ENCODE measurements around the gene KDM4C. TPM values are rescaled to one million over a fixed set of nuclear protein-coding genes. Genes with fewer than 3 reads are reported as not detected.
A peak's percentile ranks its signal among the peaks of the same experiment; 100 is the strongest.

Gene KDM4C
- 6.4 TPM for polyA plus RNA-seq (2013, experiment 1 of 2)
- 6.7 TPM for polyA plus RNA-seq (2013, experiment 2 of 2)

DNA sequence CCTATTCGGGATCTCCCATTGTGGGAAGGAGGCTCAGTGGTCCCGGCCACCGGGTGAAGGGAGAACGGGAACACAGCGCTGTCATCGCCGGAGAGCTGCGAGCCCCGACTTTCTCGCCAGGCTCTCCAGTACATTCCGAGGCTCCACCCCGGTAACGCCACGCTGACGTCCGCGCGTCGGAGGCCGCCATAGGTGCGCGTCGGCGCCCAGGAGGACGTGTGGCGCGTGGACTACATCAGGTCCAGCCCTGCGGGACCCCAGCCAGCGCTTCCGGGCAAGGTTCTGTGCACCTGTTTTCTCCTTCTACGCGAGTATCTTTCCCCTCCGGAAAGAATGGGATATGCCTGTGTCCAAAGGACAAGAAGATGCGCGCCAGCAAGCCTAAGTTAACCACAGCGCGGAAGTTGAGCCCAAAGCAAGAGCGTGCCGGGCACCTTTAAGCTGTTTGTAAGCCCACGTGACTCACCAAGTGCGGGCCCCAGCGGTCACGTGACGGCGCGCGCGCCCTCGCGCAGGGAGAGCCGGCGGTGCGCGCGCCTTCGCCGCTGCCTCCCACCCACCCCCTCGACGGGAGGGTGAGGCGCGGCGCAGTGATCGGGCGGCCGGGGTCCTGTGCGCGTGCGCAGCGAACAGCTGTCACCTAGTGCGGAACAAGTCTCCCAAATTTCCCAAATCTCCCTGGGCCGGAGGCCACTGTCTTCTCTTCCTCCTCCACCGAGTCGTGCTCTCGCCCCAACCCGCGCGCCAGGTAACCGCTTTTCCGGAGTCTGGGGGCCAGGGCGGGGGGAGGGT lies at the start of gene KDM4C:
Gene KDM4C (plus strand): TSS at position 518 of the 792 bp plus-strand sequence. CDS start 35,016 bp downstream, outside the sequence.
- H3K27ac ChIP-seq (ENCODE audit: low read depth, low read length), result peak within 1 kb of the TSS; percentile 52
- H3K79me1 ChIP-seq (ENCODE audit: low read length), result no peaks in the 10 kb centered on the region
- H4K5ac ChIP-seq (ENCODE audit: low read length), result no peak within 1 kb of the TSS
- H3K9ac ChIP-seq (ENCODE audit: low read length), result peak within 1 kb of the TSS; percentile 87
- H3K4me1 ChIP-seq (ENCODE audit: control insufficient read depth, low read depth, low read length), result no peaks in the 10 kb centered on the region
- H3K56ac ChIP-seq (ENCODE audit: low read length), result peak within 1 kb of the TSS; percentile 93
- peaks cover 6% of the 10 kb centered on the region for H3K79me2 ChIP-seq (ENCODE audit: control insufficient read depth, insufficient read depth, low read length)
- H2BK5ac ChIP-seq (ENCODE audit: low read length), result peak within 1 kb of the TSS; percentile 35
- H3K4ac ChIP-seq (ENCODE audit: low read depth, low read length), result no peak within 1 kb of the TSS
- H3K4me3 ChIP-seq (ENCODE audit: low read length), result peak within 1 kb of the TSS; percentile 82
- H3K27me3 ChIP-seq (ENCODE audit: insufficient read depth, low read length, poor library complexity), result no peaks in the 10 kb centered on the region
- peak within 1 kb of the TSS; percentile 94 for H2BK15ac ChIP-seq (replicated peaks; ENCODE audit: low read depth)
- H4K8ac ChIP-seq (ENCODE audit: low read depth, low read length), result no peak within 1 kb of the TSS
- H2BK120ac ChIP-seq (ENCODE audit: low read depth, low read length), result peak within 1 kb of the TSS; percentile 6
- no peaks in the 10 kb centered on the region for H3K36me3 ChIP-seq (ENCODE audit: control insufficient read depth, insufficient read depth, low read length)
- DNase-seq, result peak; percentile 98
- no peak within 1 kb of the TSS for H2AK5ac ChIP-seq (ENCODE audit: low read length)
- H3K18ac ChIP-seq (ENCODE audit: low read length), result peak within 1 kb of the TSS; percentile 88
- WGBS (ENCODE audit: extremely low coverage, insufficient coverage, low lambda C conversion rate), result no CpG with 5 or more reads among the region's 80 CpGs
- peak within 1 kb of the TSS; percentile 45 for H3K23ac ChIP-seq (ENCODE audit: low read length)
- H3K4me2 ChIP-seq (ENCODE audit: low read length), result peak within 1 kb of the TSS; percentile 93

DNA sequence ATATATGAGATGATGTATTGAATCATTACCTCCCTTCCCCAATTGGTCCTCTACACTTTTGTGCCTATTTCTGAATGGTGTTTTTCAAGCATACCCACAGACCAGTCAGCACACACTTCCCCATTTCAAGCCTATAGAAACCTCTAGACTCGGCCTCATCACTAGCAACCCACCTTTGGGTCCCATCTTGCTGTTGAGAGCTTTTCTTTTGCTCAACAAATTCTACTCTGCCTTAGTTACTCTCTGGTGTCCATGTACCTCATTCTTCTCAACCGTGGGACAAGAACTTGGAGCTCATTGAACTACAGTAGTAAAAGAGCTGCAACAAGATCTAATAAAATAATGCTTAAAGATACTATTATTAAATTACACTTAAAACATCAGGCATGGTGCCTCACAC lies 49.0 kb upstream of the KDM4C start:
- WGBS (ENCODE audit: extremely low coverage, insufficient coverage, low lambda C conversion rate), result no CpG with 5 or more reads among the region's 2 CpGs
- no peak overlapping the region for H2BK15ac ChIP-seq (replicated peaks; ENCODE audit: low read depth)
- DNase-seq, result peak; percentile 58
- H2BK120ac ChIP-seq (ENCODE audit: low read depth, low read length), result no peak overlapping the region
- H3K4me2 ChIP-seq (ENCODE audit: low read length), result no peak overlapping the region
- H2BK5ac ChIP-seq (ENCODE audit: low read length), result no peak overlapping the region
- no peak overlapping the region for H3K27ac ChIP-seq (ENCODE audit: low read depth, low read length)
- H3K79me2 ChIP-seq (ENCODE audit: control insufficient read depth, insufficient read depth, low read length), result no peaks in the 10 kb centered on the region
- no peaks in the 10 kb centered on the region for H3K4me1 ChIP-seq (ENCODE audit: control insufficient read depth, low read depth, low read length)
- H4K8ac ChIP-seq (ENCODE audit: low read depth, low read length), result no peak overlapping the region
- H2AK5ac ChIP-seq (ENCODE audit: low read length), result no peak overlapping the region
- H3K27me3 ChIP-seq (ENCODE audit: insufficient read depth, low read length, poor library complexity), result no peaks in the 10 kb centered on the region
- H3K36me3 ChIP-seq (ENCODE audit: control insufficient read depth, insufficient read depth, low read length), result no peaks in the 10 kb centered on the region
- no peak overlapping the region for H3K9ac ChIP-seq (ENCODE audit: low read length)
- H3K18ac ChIP-seq (ENCODE audit: low read length), result no peak overlapping the region
- no peak overlapping the region for H3K56ac ChIP-seq (ENCODE audit: low read length)
- no peak overlapping the region for H3K4ac ChIP-seq (ENCODE audit: low read depth, low read length)
- no peak overlapping the region for H4K5ac ChIP-seq (ENCODE audit: low read length)
- no peaks in the 10 kb centered on the region for H3K79me1 ChIP-seq (ENCODE audit: low read length)
- H3K4me3 ChIP-seq (ENCODE audit: low read length), result no peak overlapping the region
- H3K23ac ChIP-seq (ENCODE audit: low read length), result no peak overlapping the region

DNA sequence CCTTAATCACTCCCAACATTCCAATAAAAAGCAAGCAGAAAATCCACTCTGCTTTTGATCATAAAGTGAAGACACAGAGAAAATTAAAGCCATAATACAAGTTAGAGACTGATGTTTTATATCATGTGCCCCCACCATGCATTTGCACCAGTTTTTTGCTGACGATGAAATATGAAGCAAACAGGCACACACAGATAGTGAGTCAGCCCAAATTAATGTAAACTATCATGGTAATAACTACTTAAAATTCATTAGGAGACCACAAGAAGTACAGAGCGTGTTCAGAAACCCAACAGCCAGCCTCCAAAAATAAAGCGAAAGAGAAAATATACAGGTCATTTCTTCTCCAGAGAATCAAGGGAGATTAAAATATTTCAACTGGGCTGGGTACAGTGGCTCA lies 46.4 kb upstream of the KDM4C start:
- Histone ChIP-seq H3K79me2 (ENCODE audit: control insufficient read depth, insufficient read depth, low read length) (no peaks in the 10 kb centered on the region), H4K8ac (ENCODE audit: low read depth, low read length) (no peak overlapping the region), H3K9ac (ENCODE audit: low read length) (no peak overlapping the region), H3K4me1 (ENCODE audit: control insufficient read depth, low read depth, low read length) (no peaks in the 10 kb centered on the region), H3K23ac (ENCODE audit: low read length) (no peak overlapping the region), H3K56ac (ENCODE audit: low read length) (no peak overlapping the region), H3K27ac (ENCODE audit: low read depth, low read length) (no peak overlapping the region), H3K36me3 (ENCODE audit: control insufficient read depth, insufficient read depth, low read length) (no peaks in the 10 kb centered on the region), H2BK120ac (ENCODE audit: low read depth, low read length) (no peak overlapping the region), H4K5ac (ENCODE audit: low read length) (no peak overlapping the region), H3K4ac (ENCODE audit: low read depth, low read length) (no peak overlapping the region), H2BK15ac (replicated peaks; ENCODE audit: low read depth) (no peak overlapping the region), H3K4me3 (ENCODE audit: low read length) (no peak overlapping the region), H2AK5ac (ENCODE audit: low read length) (no peak overlapping the region), H3K27me3 (ENCODE audit: insufficient read depth, low read length, poor library complexity) (no peaks in the 10 kb centered on the region), H3K4me2 (ENCODE audit: low read length) (no peak overlapping the region), H3K79me1 (ENCODE audit: low read length) (no peaks in the 10 kb centered on the region), H2BK5ac (ENCODE audit: low read length) (no peak overlapping the region), H3K18ac (ENCODE audit: low read length) (no peak overlapping the region)
- WGBS (ENCODE audit: extremely low coverage, insufficient coverage, low lambda C conversion rate), result no CpG with 5 or more reads among the region's 3 CpGs
- no peak for DNase-seq

DNA sequence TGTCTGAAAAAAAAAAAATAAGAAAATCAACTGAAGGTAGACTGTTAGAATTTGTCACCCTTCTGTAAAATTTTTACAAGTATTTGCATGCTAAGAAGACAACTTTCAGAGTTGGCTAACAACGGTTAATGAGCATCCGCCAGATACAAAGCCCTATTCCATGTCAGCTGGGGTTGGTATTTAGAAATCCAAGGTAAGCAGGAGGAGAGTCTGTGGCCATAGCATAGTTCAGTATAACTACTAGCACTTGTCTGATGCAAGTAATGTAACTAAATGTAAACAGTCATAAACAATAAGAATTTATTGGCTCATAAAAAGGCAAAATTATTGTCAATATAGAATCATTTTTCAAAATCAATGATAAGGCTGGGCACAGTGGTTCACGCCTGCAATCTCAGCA lies 45.7 kb upstream of the KDM4C start:
- Histone ChIP-seq H3K23ac (ENCODE audit: low read length) (no peak overlapping the region), H2AK5ac (ENCODE audit: low read length) (no peak overlapping the region), H2BK15ac (replicated peaks; ENCODE audit: low read depth) (no peak overlapping the region), H3K4me3 (ENCODE audit: low read length) (no peak overlapping the region), H2BK120ac (ENCODE audit: low read depth, low read length) (no peak overlapping the region), H4K8ac (ENCODE audit: low read depth, low read length) (no peak overlapping the region), H3K79me1 (ENCODE audit: low read length) (no peaks in the 10 kb centered on the region), H3K4me2 (ENCODE audit: low read length) (no peak overlapping the region), H3K9ac (ENCODE audit: low read length) (no peak overlapping the region), H4K5ac (ENCODE audit: low read length) (no peak overlapping the region), H3K18ac (ENCODE audit: low read length) (no peak overlapping the region), H3K27me3 (ENCODE audit: insufficient read depth, low read length, poor library complexity) (no peaks in the 10 kb centered on the region), H3K36me3 (ENCODE audit: control insufficient read depth, insufficient read depth, low read length) (no peaks in the 10 kb centered on the region), H3K79me2 (ENCODE audit: control insufficient read depth, insufficient read depth, low read length) (no peaks in the 10 kb centered on the region), H2BK5ac (ENCODE audit: low read length) (no peak overlapping the region), H3K4me1 (ENCODE audit: control insufficient read depth, low read depth, low read length) (no peaks in the 10 kb centered on the region), H3K56ac (ENCODE audit: low read length) (no peak overlapping the region), H3K4ac (ENCODE audit: low read depth, low read length) (no peak overlapping the region), H3K27ac (ENCODE audit: low read depth, low read length) (no peak overlapping the region)
- no peak for DNase-seq
- WGBS (ENCODE audit: extremely low coverage, insufficient coverage, low lambda C conversion rate), result no CpG with 5 or more reads among the region's 3 CpGs

DNA sequence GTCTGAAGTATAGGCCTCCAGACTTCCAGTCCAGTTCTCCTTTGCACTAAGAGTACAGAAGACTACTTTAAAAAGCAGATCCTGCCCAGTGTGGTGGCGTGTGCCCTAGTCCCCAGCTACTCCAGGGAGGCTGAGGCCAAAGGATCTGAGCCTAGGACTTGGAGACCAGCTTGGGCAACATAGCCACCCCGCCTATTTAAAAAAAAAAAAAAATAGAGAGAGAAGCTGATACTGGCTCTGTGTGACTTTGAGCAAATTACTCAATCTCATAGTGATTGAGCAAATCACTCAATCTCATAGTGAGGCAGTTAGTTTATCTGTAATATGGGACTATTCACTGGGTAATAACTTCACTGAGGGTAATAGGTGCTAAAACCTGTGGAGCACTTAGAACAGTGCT lies 43.6 kb upstream of the KDM4C start:
- no peaks in the 10 kb centered on the region for H3K36me3 ChIP-seq (ENCODE audit: control insufficient read depth, insufficient read depth, low read length)
- no peak overlapping the region for H3K18ac ChIP-seq (ENCODE audit: low read length)
- no peak overlapping the region for H2BK5ac ChIP-seq (ENCODE audit: low read length)
- H2BK120ac ChIP-seq (ENCODE audit: low read depth, low read length), result no peak overlapping the region
- H3K27me3 ChIP-seq (ENCODE audit: insufficient read depth, low read length, poor library complexity), result no peaks in the 10 kb centered on the region
- H3K9ac ChIP-seq (ENCODE audit: low read length), result no peak overlapping the region
- no peak overlapping the region for H2BK15ac ChIP-seq (replicated peaks; ENCODE audit: low read depth)
- no peak overlapping the region for H3K23ac ChIP-seq (ENCODE audit: low read length)
- H3K27ac ChIP-seq (ENCODE audit: low read depth, low read length), result no peak overlapping the region
- H3K4me1 ChIP-seq (ENCODE audit: control insufficient read depth, low read depth, low read length), result no peaks in the 10 kb centered on the region
- no peak for DNase-seq
- no peak overlapping the region for H4K8ac ChIP-seq (ENCODE audit: low read depth, low read length)
- no CpG with 5 or more reads among the region's 2 CpGs for WGBS (ENCODE audit: extremely low coverage, insufficient coverage, low lambda C conversion rate)
- no peaks in the 10 kb centered on the region for H3K79me1 ChIP-seq (ENCODE audit: low read length)
- no peak overlapping the region for H3K56ac ChIP-seq (ENCODE audit: low read length)
- no peak overlapping the region for H2AK5ac ChIP-seq (ENCODE audit: low read length)
- H3K4ac ChIP-seq (ENCODE audit: low read depth, low read length), result no peak overlapping the region
- no peaks in the 10 kb centered on the region for H3K79me2 ChIP-seq (ENCODE audit: control insufficient read depth, insufficient read depth, low read length)
- no peak overlapping the region for H3K4me3 ChIP-seq (ENCODE audit: low read length)
- H4K5ac ChIP-seq (ENCODE audit: low read length), result no peak overlapping the region
- no peak overlapping the region for H3K4me2 ChIP-seq (ENCODE audit: low read length)

All from mesendoderm (in vitro differentiated cells).